ENCODE measurements around the gene EFTUD2.

Gene EFTUD2

DNA sequence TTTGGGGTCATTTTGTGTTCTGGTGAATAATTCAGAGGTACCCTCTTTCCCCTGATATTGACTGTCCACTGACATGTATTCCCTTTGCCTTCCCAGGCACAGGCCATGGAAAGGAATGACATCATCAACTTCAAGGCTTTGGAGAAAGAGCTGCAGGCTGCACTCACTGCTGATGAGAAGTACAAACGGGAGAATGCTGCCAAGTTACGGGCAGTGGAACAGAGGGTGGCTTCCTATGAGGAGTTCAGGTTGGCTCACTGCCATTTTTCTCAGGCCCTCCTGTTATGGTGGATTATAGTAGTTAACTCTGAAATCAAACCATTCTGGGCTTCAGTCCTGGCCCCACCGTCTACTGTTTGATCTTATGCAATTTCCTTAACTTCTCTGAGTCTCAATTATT, 1.6 kb upstream of the EFTUD2 start:
- Histone ChIP-seq H3K27ac (ENCODE audit: poor library complexity, severe bottlenecking) (peak overlapping the region; percentile 82), H3K36me3 (ENCODE audit: low read depth) (peaks cover 19% of the 10 kb centered on the region), H3K27me3 (ENCODE audit: insufficient read depth, poor library complexity, severe bottlenecking) (no peaks in the 10 kb centered on the region), H3K4me3 (ENCODE audit: severe bottlenecking) (no peak overlapping the region), H3K9me3 (ENCODE audit: severe bottlenecking) (no peaks in the 10 kb centered on the region), H3K4me1 (ENCODE audit: insufficient read depth, poor library complexity, severe bottlenecking) (peaks cover 25% of the 10 kb centered on the region)
- no peak for DNase-seq (ENCODE audit: low spot score)
- ATAC-seq (ENCODE audit: low read depth): peak; percentile 47
- TF ChIP-seq, protein P1, sequence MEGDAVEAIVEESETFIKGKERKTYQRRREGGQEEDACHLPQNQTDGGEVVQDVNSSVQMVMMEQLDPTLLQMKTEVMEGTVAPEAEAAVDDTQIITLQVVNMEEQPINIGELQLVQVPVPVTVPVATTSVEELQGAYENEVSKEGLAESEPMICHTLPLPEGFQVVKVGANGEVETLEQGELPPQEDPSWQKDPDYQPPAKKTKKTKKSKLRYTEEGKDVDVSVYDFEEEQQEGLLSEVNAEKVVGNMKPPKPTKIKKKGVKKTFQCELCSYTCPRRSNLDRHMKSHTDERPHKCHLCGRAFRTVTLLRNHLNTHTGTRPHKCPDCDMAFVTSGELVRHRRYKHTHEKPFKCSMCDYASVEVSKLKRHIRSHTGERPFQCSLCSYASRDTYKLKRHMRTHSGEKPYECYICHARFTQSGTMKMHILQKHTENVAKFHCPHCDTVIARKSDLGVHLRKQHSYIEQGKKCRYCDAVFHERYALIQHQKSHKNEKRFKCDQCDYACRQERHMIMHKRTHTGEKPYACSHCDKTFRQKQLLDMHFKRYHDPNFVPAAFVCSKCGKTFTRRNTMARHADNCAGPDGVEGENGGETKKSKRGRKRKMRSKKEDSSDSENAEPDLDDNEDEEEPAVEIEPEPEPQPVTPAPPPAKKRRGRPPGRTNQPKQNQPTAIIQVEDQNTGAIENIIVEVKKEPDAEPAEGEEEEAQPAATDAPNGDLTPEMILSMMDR (IDR thresholded peaks at IDR 0.05; ENCODE audit: poor library complexity, severe bottlenecking): no peak

DNA sequence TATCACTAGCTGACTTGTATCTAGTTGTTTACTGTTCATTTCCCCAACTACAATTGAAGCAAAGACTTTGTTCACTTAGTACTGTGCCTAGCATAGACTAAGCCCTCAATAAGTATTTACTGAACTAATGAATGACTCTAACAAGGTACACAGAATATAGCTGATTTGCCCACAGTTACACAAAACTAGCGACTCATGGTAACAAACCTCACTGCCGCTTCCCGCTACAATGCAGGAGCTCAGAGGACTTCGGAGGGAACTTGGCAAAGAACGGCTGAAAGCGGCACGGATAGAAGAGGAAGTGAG, 524 bp downstream of the EFTUD2 start:
- Histone ChIP-seq H3K4me1 (ENCODE audit: insufficient read depth, poor library complexity, severe bottlenecking) (peaks cover 18% of the 10 kb centered on the region), H3K9me3 (ENCODE audit: severe bottlenecking) (no peaks in the 10 kb centered on the region), H3K4me3 (ENCODE audit: severe bottlenecking) (peak overlapping the region; percentile 56), H3K27me3 (ENCODE audit: insufficient read depth, poor library complexity, severe bottlenecking) (no peaks in the 10 kb centered on the region), H3K36me3 (ENCODE audit: low read depth) (peaks cover 38% of the 10 kb centered on the region), H3K27ac (ENCODE audit: poor library complexity, severe bottlenecking) (peak overlapping the region; percentile 82)
- DNase-seq (ENCODE audit: low spot score) (no peak), ATAC-seq (ENCODE audit: low read depth) (no peak)
- TF ChIP-seq, protein P1 (IDR thresholded peaks at IDR 0.05; ENCODE audit: poor library complexity, severe bottlenecking): no peak

DNA sequence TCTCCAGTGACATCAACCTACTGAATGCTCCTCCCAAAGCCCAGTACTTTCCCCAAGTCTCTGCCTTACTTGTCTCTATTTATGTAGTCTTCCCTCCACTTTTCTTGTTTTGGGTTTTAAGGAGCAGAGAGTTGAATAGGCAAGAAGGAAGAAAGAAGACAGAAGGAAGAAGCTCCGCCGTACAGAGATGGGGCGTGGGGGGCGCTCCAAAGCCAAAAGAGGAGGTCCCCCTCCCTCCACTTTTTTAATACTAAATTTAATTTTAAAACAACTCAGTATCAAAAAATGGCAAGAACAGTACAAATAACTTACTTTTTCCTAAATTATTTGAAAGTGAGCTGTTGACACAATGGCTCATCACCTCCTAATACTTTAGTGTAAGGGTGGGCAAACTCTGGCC, 4.6 kb downstream of the EFTUD2 start:
- no peaks in the 10 kb centered on the region for H3K4me1 ChIP-seq (ENCODE audit: insufficient read depth, poor library complexity, severe bottlenecking)
- no peaks in the 10 kb centered on the region for H3K27me3 ChIP-seq (ENCODE audit: insufficient read depth, poor library complexity, severe bottlenecking)
- no peaks in the 10 kb centered on the region for H3K9me3 ChIP-seq (ENCODE audit: severe bottlenecking)
- no peak overlapping the region for H3K4me3 ChIP-seq (ENCODE audit: severe bottlenecking)
- no peak for ATAC-seq (ENCODE audit: low read depth)
- no peak for DNase-seq (ENCODE audit: low spot score)
- TF ChIP-seq, protein P1 (IDR thresholded peaks at IDR 0.05; ENCODE audit: poor library complexity, severe bottlenecking): no peak
- H3K27ac ChIP-seq (ENCODE audit: poor library complexity, severe bottlenecking): no peak overlapping the region
- H3K36me3 ChIP-seq (ENCODE audit: low read depth): peaks cover 77% of the 10 kb centered on the region

DNA sequence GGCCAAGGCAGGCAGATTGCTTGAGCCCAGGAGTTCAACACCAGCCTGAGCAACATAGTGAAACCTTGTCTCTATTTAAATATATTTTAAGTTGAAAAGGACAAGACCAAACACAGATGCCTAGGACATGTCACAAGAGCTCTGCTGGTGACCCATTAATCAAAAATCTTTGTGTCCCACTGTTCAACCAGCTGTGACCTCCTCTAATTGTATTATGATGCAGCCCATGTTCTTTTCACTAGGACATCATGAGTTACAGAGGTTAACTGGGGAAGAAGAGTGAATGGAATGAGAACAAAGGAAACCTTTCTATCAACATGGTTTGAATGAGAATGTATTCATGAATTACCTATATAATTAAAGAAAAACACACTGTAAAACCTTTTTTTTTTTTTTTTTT, 7.0 kb downstream of the EFTUD2 start:
- ATAC-seq (ENCODE audit: low read depth) (no peak), DNase-seq (ENCODE audit: low spot score) (no peak)
- TF ChIP-seq, protein P1 (IDR thresholded peaks at IDR 0.05; ENCODE audit: poor library complexity, severe bottlenecking): no peak
- Histone ChIP-seq H3K9me3 (ENCODE audit: severe bottlenecking) (no peaks in the 10 kb centered on the region), H3K27ac (ENCODE audit: poor library complexity, severe bottlenecking) (no peak overlapping the region), H3K27me3 (ENCODE audit: insufficient read depth, poor library complexity, severe bottlenecking) (no peaks in the 10 kb centered on the region), H3K36me3 (ENCODE audit: low read depth) (peaks cover 81% of the 10 kb centered on the region), H3K4me3 (ENCODE audit: severe bottlenecking) (no peak overlapping the region), H3K4me1 (ENCODE audit: insufficient read depth, poor library complexity, severe bottlenecking) (no peaks in the 10 kb centered on the region)

DNA sequence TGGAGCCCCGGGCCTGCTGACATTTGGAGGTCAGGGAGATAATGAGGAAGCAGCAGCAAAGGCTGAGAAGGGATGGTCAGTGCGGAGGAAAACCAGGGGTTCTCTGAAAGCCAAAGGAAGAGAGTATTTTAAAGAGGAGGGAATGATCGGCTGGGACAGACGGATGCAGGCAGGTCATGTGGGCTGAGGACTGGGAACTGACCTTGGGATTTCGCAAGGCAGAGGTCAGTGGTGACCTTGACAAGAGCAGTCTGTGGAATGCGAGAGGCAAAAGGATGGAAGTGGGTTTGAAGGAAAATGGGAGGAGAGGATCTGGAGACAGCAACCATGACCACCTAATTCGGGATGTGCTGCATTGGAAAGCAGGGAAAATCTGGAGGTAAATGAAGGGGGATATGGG, 10.2 kb downstream of the EFTUD2 start:
- TF ChIP-seq, protein P1 (IDR thresholded peaks at IDR 0.05; ENCODE audit: poor library complexity, severe bottlenecking): no peak
- H3K4me3 ChIP-seq (ENCODE audit: severe bottlenecking): no peak overlapping the region
- no peaks in the 10 kb centered on the region for H3K27me3 ChIP-seq (ENCODE audit: insufficient read depth, poor library complexity, severe bottlenecking)
- no peak overlapping the region for H3K27ac ChIP-seq (ENCODE audit: poor library complexity, severe bottlenecking)
- no peaks in the 10 kb centered on the region for H3K9me3 ChIP-seq (ENCODE audit: severe bottlenecking)
- no peaks in the 10 kb centered on the region for H3K4me1 ChIP-seq (ENCODE audit: insufficient read depth, poor library complexity, severe bottlenecking)
- DNase-seq (ENCODE audit: low spot score): no peak
- peaks cover 84% of the 10 kb centered on the region for H3K36me3 ChIP-seq (ENCODE audit: low read depth)
- no peak for ATAC-seq (ENCODE audit: low read depth)

Data from RWPE2 (cell line).